ENCODE data around the gene PRPF19. TPM values are rescaled to one million over a fixed set of nuclear protein-coding genes. Genes with fewer than 3 reads are reported as not detected.

PRPF19 gene
- total and polyA plus RNA-seq, 2 of the 13 experiments (the other 11 are each of a cell fraction or from before 2014, with no cell fraction given), result 27.4 to 91.1 TPM

- TF ChIP-seq ZNF552 (CRISPR knock-in tag; IDR thresholded peaks at IDR 0.05; ENCODE audit: borderline replicate concordance), result peak; percentile 26; the same call in 1 of the 2 replicates
- TF ChIP-seq RARG (CRISPR knock-in tag; IDR thresholded peaks at IDR 0.05; ENCODE audit: low read depth), result no peak
- TF ChIP-seq MAZ (IDR thresholded peaks at IDR 0.05; ENCODE audit: borderline replicate concordance, low read depth, low read length), result no peak
- TF ChIP-seq MAZ (CRISPR knock-in tag; IDR thresholded peaks at IDR 0.05; ENCODE audit: low read depth), result peak; percentile 52; the same call in 1 of the 2 replicates
- TF ChIP-seq NFE2 (CRISPR knock-in tag; IDR thresholded peaks at IDR 0.05), result no peak
- no peak for TF ChIP-seq ATF7 (IDR thresholded peaks at IDR 0.05)
- TF ChIP-seq ATF7 (CRISPR knock-in tag; IDR thresholded peaks at IDR 0.05), result no peak
- TF ChIP-seq ZEB1 (IDR thresholded peaks at IDR 0.05; ENCODE audit: insufficient replicate concordance, low read depth), result no peak
- TF ChIP-seq ZNF574 (CRISPR knock-in tag; IDR thresholded peaks at IDR 0.05), result peak; percentile 51; the same call in 1 of the 2 replicates
- no peak for TF ChIP-seq ZNF234 (CRISPR knock-in tag; conservative IDR thresholded peaks at IDR 0.05)
- TF ChIP-seq LBX2 (CRISPR knock-in tag; IDR thresholded peaks at IDR 0.05; ENCODE audit: borderline replicate concordance), result no peak; the same call in 1 of the 2 replicates
- TF ChIP-seq ZBTB44 (CRISPR knock-in tag; IDR thresholded peaks at IDR 0.05), result no peak
- TF ChIP-seq ZMAT3 (CRISPR knock-in tag; conservative IDR thresholded peaks at IDR 0.05), result no peak
- TF ChIP-seq ZNF674 (CRISPR knock-in tag; IDR thresholded peaks at IDR 0.05; ENCODE audit: low read depth), result no peak
- no peak for TF ChIP-seq CHD4 (IDR thresholded peaks at IDR 0.05; ENCODE audit: borderline replicate concordance, low read length)
- TF ChIP-seq ZFY (CRISPR knock-in tag; IDR thresholded peaks at IDR 0.05), result peak; percentile 85
- no peak; a peak in 1 of 4 replicates for TF ChIP-seq POLR2A (IDR thresholded peaks at IDR 0.05; ENCODE audit: insufficient read depth in 1 of 2, low read depth in 2 of 2, low read length in 2 of 2)
- TF ChIP-seq ZMYM2 (CRISPR knock-in tag; IDR thresholded peaks at IDR 0.05), result no peak
- 0 out of 2 replicates have a peak, but pooled peaks have one; percentile 29 for TF ChIP-seq MTERF4 (CRISPR knock-in tag; IDR thresholded peaks at IDR 0.05)
- TF ChIP-seq HHEX (CRISPR knock-in tag; IDR thresholded peaks at IDR 0.05), result no peak
- no peak for TF ChIP-seq TBP (CRISPR knock-in tag; IDR thresholded peaks at IDR 0.05)
- no peak for TF ChIP-seq HOXA5 (CRISPR knock-in tag; IDR thresholded peaks at IDR 0.05)
- TF ChIP-seq ZNF224 (CRISPR knock-in tag; IDR thresholded peaks at IDR 0.05), result 0 out of 2 replicates have a peak, but pooled peaks have one; percentile 35
- no peak for TF ChIP-seq XRCC5 (optimal IDR thresholded peaks at IDR 0.05; ENCODE audit: low read length)
- TF ChIP-seq PHF20 (CRISPR knock-in tag; IDR thresholded peaks at IDR 0.05), result peak; percentile 33; the same call in 1 of the 2 replicates
These were observed 7.6 kb upstream of the PRPF19 start, which contains the start of gene TMEM109 (continued) for GRCh38 chr11:60913793-60914632.

Data from HepG2 (cell line).